ENCODE results near the gene KDM3A. TPM values are rescaled to one million over a fixed set of nuclear protein-coding genes. Genes with fewer than 3 reads are reported as not detected.

The KDM3A gene
- total RNA-seq, 1 donor from 2014 or later = 76.2 TPM

DNA sequence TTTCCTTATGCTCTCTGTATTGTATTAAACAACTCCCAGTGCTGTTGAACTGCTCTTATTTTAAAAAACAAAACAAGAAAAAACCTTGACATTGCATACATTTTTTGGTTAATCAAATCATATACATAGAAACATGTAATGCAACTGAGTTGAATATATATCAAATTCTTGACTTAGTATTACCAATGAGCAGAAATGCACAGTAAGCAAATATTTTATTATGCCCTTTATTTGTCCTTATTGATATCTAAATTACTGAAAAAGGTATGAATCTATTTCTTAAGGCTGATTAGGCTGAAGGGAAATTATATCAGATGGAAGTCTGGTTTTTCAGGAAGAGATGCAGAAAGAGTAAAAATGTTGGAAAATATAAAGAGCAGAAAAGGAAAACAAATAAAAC, 6.9 kb upstream of the KDM3A start:
- Mint-ChIP-seq H3K27me3 (ENCODE audit: low read depth, unreplicated experiment) (no peaks in the 10 kb centered on the region), H3K4me1 (ENCODE audit: low read depth, unreplicated experiment) (no peaks in the 10 kb centered on the region)
- no peak for FAIRE-seq

DNA sequence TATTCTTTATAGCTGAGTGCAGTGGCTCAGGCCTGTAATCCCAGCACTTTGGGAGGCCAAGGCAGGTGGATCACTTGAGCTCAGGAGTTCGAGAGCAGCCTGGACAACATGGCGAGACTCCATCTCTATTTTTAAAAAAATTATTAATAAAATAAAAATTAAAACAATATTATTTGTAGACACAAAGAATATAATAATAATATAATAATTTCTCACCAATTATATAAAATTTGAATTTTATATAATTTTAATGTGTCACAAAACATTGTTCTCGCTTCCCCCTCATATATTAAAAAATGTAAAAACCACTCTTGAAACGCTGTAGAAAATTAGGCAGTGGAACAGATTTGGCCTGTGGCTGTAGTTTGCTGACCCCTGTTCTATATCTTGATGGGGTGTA, 5.6 kb upstream of the KDM3A start:
- H3K9ac ChIP-seq (ENCODE audit: low read length) = no peak overlapping the region
- no peak overlapping the region for H3K27ac Mint-ChIP-seq (ENCODE audit: unreplicated experiment)
- no peaks in the 10 kb centered on the region for H3K4me1 Mint-ChIP-seq (ENCODE audit: low read depth, unreplicated experiment)
- no peaks in the 10 kb centered on the region for H3K36me3 ChIP-seq (ENCODE audit: insufficient read depth, low read length)
- no peak overlapping the region for H3K4me3 Mint-ChIP-seq (ENCODE audit: unreplicated experiment)
- H4K20me1 ChIP-seq (ENCODE audit: insufficient read depth, low read length) = no peaks in the 10 kb centered on the region
- no peak overlapping the region for H2AFZ ChIP-seq (ENCODE audit: low read depth, low read length)
- TF ChIP-seq, protein P1, sequence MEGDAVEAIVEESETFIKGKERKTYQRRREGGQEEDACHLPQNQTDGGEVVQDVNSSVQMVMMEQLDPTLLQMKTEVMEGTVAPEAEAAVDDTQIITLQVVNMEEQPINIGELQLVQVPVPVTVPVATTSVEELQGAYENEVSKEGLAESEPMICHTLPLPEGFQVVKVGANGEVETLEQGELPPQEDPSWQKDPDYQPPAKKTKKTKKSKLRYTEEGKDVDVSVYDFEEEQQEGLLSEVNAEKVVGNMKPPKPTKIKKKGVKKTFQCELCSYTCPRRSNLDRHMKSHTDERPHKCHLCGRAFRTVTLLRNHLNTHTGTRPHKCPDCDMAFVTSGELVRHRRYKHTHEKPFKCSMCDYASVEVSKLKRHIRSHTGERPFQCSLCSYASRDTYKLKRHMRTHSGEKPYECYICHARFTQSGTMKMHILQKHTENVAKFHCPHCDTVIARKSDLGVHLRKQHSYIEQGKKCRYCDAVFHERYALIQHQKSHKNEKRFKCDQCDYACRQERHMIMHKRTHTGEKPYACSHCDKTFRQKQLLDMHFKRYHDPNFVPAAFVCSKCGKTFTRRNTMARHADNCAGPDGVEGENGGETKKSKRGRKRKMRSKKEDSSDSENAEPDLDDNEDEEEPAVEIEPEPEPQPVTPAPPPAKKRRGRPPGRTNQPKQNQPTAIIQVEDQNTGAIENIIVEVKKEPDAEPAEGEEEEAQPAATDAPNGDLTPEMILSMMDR (IDR thresholded peaks at IDR 0.05; ENCODE audit: insufficient read depth, low read depth, low read length) = no peak
- TF ChIP-seq EZH2 (IDR thresholded peaks at IDR 0.05; ENCODE audit: insufficient read depth, low read length) = no peak
- H3K9me3 ChIP-seq (ENCODE audit: insufficient read depth, low read depth, low read length) = no peaks in the 10 kb centered on the region
- no peak overlapping the region for H3K4me3 ChIP-seq (ENCODE audit: insufficient read depth, low read depth, low read length)
- no peak overlapping the region for H3K27ac ChIP-seq (ENCODE audit: low read depth, low read length)
- H3K36me3 Mint-ChIP-seq (ENCODE audit: low read depth, unreplicated experiment) = peaks cover 2% of the 10 kb centered on the region
- H3K4me2 ChIP-seq (ENCODE audit: low read length) = no peak overlapping the region
- H3K9me3 Mint-ChIP-seq (ENCODE audit: unreplicated experiment) = peaks cover 11% of the 10 kb centered on the region
- H3K4me1 ChIP-seq (ENCODE audit: insufficient read depth, low read length) = no peaks in the 10 kb centered on the region
- H3K27me3 Mint-ChIP-seq (ENCODE audit: low read depth, unreplicated experiment) = no peaks in the 10 kb centered on the region
- FAIRE-seq (no peak), DNase-seq (ENCODE audit: low read depth) (no peak)
- no peaks in the 10 kb centered on the region for H3K79me2 ChIP-seq (ENCODE audit: insufficient read depth, low read length)
- peaks cover 3% of the 10 kb centered on the region for H3K27me3 ChIP-seq (ENCODE audit: insufficient read depth, low read length)

More for the DNA sequence above, 6.9 kb upstream of the KDM3A start:
- H3K4me2 ChIP-seq (ENCODE audit: low read length) = no peak overlapping the region
- H3K27me3 ChIP-seq (ENCODE audit: insufficient read depth, low read length) = peaks cover 3% of the 10 kb centered on the region
- no peaks in the 10 kb centered on the region for H3K36me3 ChIP-seq (ENCODE audit: insufficient read depth, low read length)
- no peak overlapping the region for H3K27ac ChIP-seq (ENCODE audit: low read depth, low read length)
- no peaks in the 10 kb centered on the region for H3K4me1 ChIP-seq (ENCODE audit: insufficient read depth, low read length)
- no peaks in the 10 kb centered on the region for H3K36me3 Mint-ChIP-seq (ENCODE audit: low read depth, unreplicated experiment)
- H3K4me3 ChIP-seq (ENCODE audit: insufficient read depth, low read depth, low read length) = no peak overlapping the region
- no peaks in the 10 kb centered on the region for H3K79me2 ChIP-seq (ENCODE audit: insufficient read depth, low read length)
- H3K9me3 Mint-ChIP-seq (ENCODE audit: unreplicated experiment) = peaks cover 5% of the 10 kb centered on the region
- H2AFZ ChIP-seq (ENCODE audit: low read depth, low read length) = no peak overlapping the region
- H3K4me3 Mint-ChIP-seq (ENCODE audit: unreplicated experiment) = no peak overlapping the region
- H4K20me1 ChIP-seq (ENCODE audit: insufficient read depth, low read length) = no peaks in the 10 kb centered on the region
- no peak for DNase-seq (ENCODE audit: low read depth)
- no peak overlapping the region for H3K27ac Mint-ChIP-seq (ENCODE audit: unreplicated experiment)
- TF ChIP-seq, protein P1 (IDR thresholded peaks at IDR 0.05; ENCODE audit: insufficient read depth, low read depth, low read length) = no peak
- TF ChIP-seq EZH2 (IDR thresholded peaks at IDR 0.05; ENCODE audit: insufficient read depth, low read length) = no peak
- no peak overlapping the region for H3K9ac ChIP-seq (ENCODE audit: low read length)
- no peaks in the 10 kb centered on the region for H3K9me3 ChIP-seq (ENCODE audit: insufficient read depth, low read depth, low read length)

DNA sequence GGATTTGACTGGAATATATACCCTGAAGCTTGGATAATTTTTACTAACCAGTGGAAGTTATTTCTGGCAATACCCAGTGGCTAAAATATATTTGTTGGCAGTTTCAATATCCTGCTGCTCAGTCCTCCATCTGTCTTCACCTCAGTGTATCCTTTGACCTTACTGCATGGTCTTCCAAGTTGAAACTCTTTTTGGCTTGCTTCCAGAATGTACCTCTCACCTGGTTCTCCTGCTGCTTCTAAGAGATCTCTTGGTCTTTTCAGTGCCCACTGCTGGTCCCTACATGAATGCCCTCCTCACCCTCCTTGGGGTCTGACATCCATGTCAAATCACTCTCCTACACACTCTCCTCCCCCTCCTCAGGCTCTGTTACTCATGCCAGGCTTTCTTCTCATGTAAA, 4.8 kb upstream of the KDM3A start:
- FAIRE-seq (no peak), DNase-seq (ENCODE audit: low read depth) (no peak)
- Histone ChIP-seq H3K9ac (ENCODE audit: low read length) (no peak overlapping the region), H4K20me1 (ENCODE audit: insufficient read depth, low read length) (no peaks in the 10 kb centered on the region), H2AFZ (ENCODE audit: low read depth, low read length) (no peak overlapping the region), H3K27me3 (ENCODE audit: insufficient read depth, low read length) (peaks cover 3% of the 10 kb centered on the region), H3K4me2 (ENCODE audit: low read length) (no peak overlapping the region), H3K4me3 (ENCODE audit: insufficient read depth, low read depth, low read length) (no peak overlapping the region), H3K79me2 (ENCODE audit: insufficient read depth, low read length) (no peaks in the 10 kb centered on the region), H3K4me1 (ENCODE audit: insufficient read depth, low read length) (no peaks in the 10 kb centered on the region), H3K36me3 (ENCODE audit: insufficient read depth, low read length) (no peaks in the 10 kb centered on the region), H3K9me3 (ENCODE audit: insufficient read depth, low read depth, low read length) (no peaks in the 10 kb centered on the region), H3K27ac (ENCODE audit: low read depth, low read length) (no peak overlapping the region)
- Mint-ChIP-seq H3K9me3 (ENCODE audit: unreplicated experiment) (peaks cover 12% of the 10 kb centered on the region), H3K27ac (ENCODE audit: unreplicated experiment) (no peak overlapping the region), H3K4me1 (ENCODE audit: low read depth, unreplicated experiment) (no peaks in the 10 kb centered on the region), H3K4me3 (ENCODE audit: unreplicated experiment) (no peak overlapping the region), H3K27me3 (ENCODE audit: low read depth, unreplicated experiment) (no peaks in the 10 kb centered on the region), H3K36me3 (ENCODE audit: low read depth, unreplicated experiment) (peaks cover 2% of the 10 kb centered on the region)
- TF ChIP-seq EZH2 (IDR thresholded peaks at IDR 0.05; ENCODE audit: insufficient read depth, low read length) = no peak
- TF ChIP-seq, protein P1 (IDR thresholded peaks at IDR 0.05; ENCODE audit: insufficient read depth, low read depth, low read length) = no peak

Data from astrocyte (in vitro differentiated cells and primary cell).